SK-N-SH (cell line): ENCODE measurements around the gene SLC4A8. TPM values are rescaled to one million over a fixed set of nuclear protein-coding genes. Genes with fewer than 3 reads are reported as not detected.
A peak's percentile ranks its signal among the peaks of the same experiment; 100 is the strongest.

Experiments used
- CTCF ChIA-PET: fragments of 300-600, 350-600 bp; formaldehyde crosslinking; extraction: SDS; loops from one replicate; lab custom pipeline; 2021; lab: Yijun Ruan, JAX
- POLR2A ChIA-PET: fragments of 350-600 bp; sonication (Branson Sonifier 250); formaldehyde crosslinking; extraction: SDS; loops from one replicate; lab custom pipeline; 2020; ENCODE audit warnings: antibody characterized with exemption, inconsistent platforms; lab: Yijun Ruan, JAX
- DNase-seq: peaks from one replicate; pipeline ENCODE4 v3.0.0; 2012
- H2AFZ ChIP-seq: fragments of 200-600 bp; sonication (generic); 2 replicates; pipeline ENCODE4 v1.8.1; 2016; ENCODE audit warnings: antibody characterized with exemption, mild to moderate bottlenecking, low read depth
- H3F3A ChIP-seq: fragments of 200-600 bp; sonication (generic); replicated peaks from 2 replicates; pipeline ENCODE3; 2016; ENCODE audit warnings: antibody characterized with exemption, mild to moderate bottlenecking; ENCODE audit not compliant: insufficient read depth
- H3K27ac ChIP-seq, 2 experiments: fragments of 200-500 bp in 1 of 2; fragments of 200-600 bp in 1 of 2; sonication (Bioruptor generic) in 1 of 2; sonication (generic), shearing (Covaris generic) in 1 of 2; 2 replicates each; pipeline versions ENCODE4 v1.5.1 to v1.6.1; 2014 to 2016; ENCODE audit warnings: low read depth in 2 of 2, inconsistent platforms in 1 of 2, low read length in 1 of 2, mild to moderate bottlenecking in 1 of 2, mixed read lengths in 1 of 2
- H3K27me3 ChIP-seq: fragments of 200-600 bp; sonication (generic), shearing (Covaris generic); 2 replicates; pipeline ENCODE4 v1.6.1; 2016; ENCODE audit warnings: mixed run types; ENCODE audit not compliant: insufficient read depth
- H3K36me3 ChIP-seq, 2 experiments: fragments of 200-500 bp in 1 of 2; fragments of 200-600 bp in 1 of 2; sonication (Bioruptor generic) in 1 of 2; sonication (generic) in 1 of 2; replicated peaks in 1 of 2; 2 replicates each; pipeline versions ENCODE3 to v1.5.1; 2014 to 2016; ENCODE audit warnings: low read length in 1 of 2, mild to moderate bottlenecking in 1 of 2; ENCODE audit not compliant: insufficient read depth in 2 of 2, control insufficient read depth in 1 of 2
- H3K4me1 ChIP-seq, 2 experiments: fragments of 200-500 bp in 1 of 2; fragments of 200-600 bp in 1 of 2; sonication (Bioruptor generic) in 1 of 2; sonication (generic), shearing (Covaris generic) in 1 of 2; 2 replicates each; pipeline versions ENCODE4 v1.5.1 to v1.6.1; 2014 to 2016; ENCODE audit warnings: low read depth in 1 of 2, low read length in 1 of 2, mixed run types in 1 of 2; ENCODE audit not compliant: insufficient read depth in 2 of 2, control insufficient read depth in 1 of 2
- H3K4me2 ChIP-seq: fragments of 200-600 bp; sonication (generic), shearing (Covaris generic); 2 replicates; pipeline ENCODE4 v1.6.1; 2017; ENCODE audit warnings: mixed run types
- H3K4me3 ChIP-seq, 2 experiments: fragments of 200-500 bp in 1 of 2; fragments of 200-600 bp in 1 of 2; sonication (Bioruptor generic) in 1 of 2; sonication (generic), shearing (Covaris generic) in 1 of 2; 2 replicates each; pipeline versions ENCODE4 v1.5.1 to v1.8.1; 2014 to 2016; ENCODE audit warnings: low read depth in 2 of 2, inconsistent platforms in 1 of 2, low read length in 1 of 2, mild to moderate bottlenecking in 1 of 2, mixed read lengths in 1 of 2, moderate library complexity in 1 of 2
- H3K79me2 ChIP-seq: fragments of 200-600 bp; sonication (generic); 2 replicates; pipeline ENCODE4 v1.8.1; 2017; ENCODE audit warnings: mild to moderate bottlenecking; ENCODE audit not compliant: insufficient read depth
- H3K9ac ChIP-seq: fragments of 200-600 bp; sonication (generic); 2 replicates; pipeline ENCODE4 v1.6.1; 2017; ENCODE audit warnings: mixed run types
- H3K9me2 ChIP-seq: fragments of 200-600 bp; sonication (generic); 2 replicates; pipeline ENCODE4 v1.6.1; 2017; ENCODE audit warnings: mixed run types
- H3K9me3 ChIP-seq: fragments of 200-600 bp; sonication (generic); 2 replicates; pipeline ENCODE4 v1.6.1; 2017; ENCODE audit warnings: mixed run types, mild to moderate bottlenecking, moderate library complexity
- H4K20me1 ChIP-seq: fragments of 200-600 bp; sonication (generic); 2 replicates; pipeline ENCODE4 v1.6.1; 2017; ENCODE audit warnings: mild to moderate bottlenecking, mixed run types; ENCODE audit not compliant: insufficient read depth
- EP300 ChIP-seq, 2 experiments: IDR thresholded peaks; 2 replicates each; pipeline versions ENCODE4 v1.4.0 to v1.6.1; 2012; ENCODE audit warnings: borderline replicate concordance in 1 of 2, low read depth in 1 of 2, low read length in 1 of 2
- EZH2phosphoT487 ChIP-seq: fragments of 200-600 bp; sonication (generic); IDR thresholded peaks from 2 replicates; pipeline ENCODE4 v1.6.1; 2017; ENCODE audit warnings: low read depth, mixed run types, mild to moderate bottlenecking, antibody characterized with exemption, moderate library complexity, borderline replicate concordance
- FOXM1 ChIP-seq: IDR thresholded peaks from 2 replicates; pipeline ENCODE4 v1.4.0; 2012; ENCODE audit warnings: low read depth, mild to moderate bottlenecking
- GABPA ChIP-seq: IDR thresholded peaks from 2 replicates; pipeline ENCODE4 v1.4.0; 2012; ENCODE audit warnings: low read depth, mild to moderate bottlenecking
- RCOR1 ChIP-seq: fragments of 150-350 bp; IDR thresholded peaks from 2 replicates; pipeline ENCODE4 v1.6.1; 2017; ENCODE audit warnings: antibody characterized with exemption, low read length
- RFX5 ChIP-seq: IDR thresholded peaks from 2 replicates; pipeline ENCODE4 v1.6.1; 2012; ENCODE audit warnings: mild to moderate bottlenecking, improper control_type of control experiment, low read length
- RXRA ChIP-seq: IDR thresholded peaks from 2 replicates; pipeline ENCODE4 v1.4.0; 2012; ENCODE audit warnings: low read depth, mild to moderate bottlenecking, borderline replicate concordance
- YY1 ChIP-seq: IDR thresholded peaks from 2 replicates; pipeline ENCODE4 v1.4.0; 2012; ENCODE audit warnings: low read depth, mild to moderate bottlenecking
- ZBTB33 ChIP-seq: IDR thresholded peaks from 2 replicates; pipeline ENCODE4 v1.4.0; 2012; ENCODE audit warnings: low read depth, borderline replicate concordance
- WGBS: methylation state at CpG from one replicate; pipeline ENCODE4 v1.1.6; 2017; ENCODE audit warnings: low lambda C conversion rate; 5-methylcytosine and 5-hydroxymethylcytosine counted together
- polyA plus RNA-seq, 3 experiments: library from polyadenylated mRNA; depleted of rRNA; stranded (reverse); fragments of >200 nt; gene quantifications; 2 replicates each; pipeline ENCODE4 v1.2.3, GENCODE V29; 2012
- TF ChIP-seq, protein P1 (sequence below): IDR thresholded peaks from 2 replicates; pipeline ENCODE4; 2012
- TF ChIP-seq, protein P2 (sequence below): fragments of 150-350 bp; IDR thresholded peaks from 2 replicates; pipeline ENCODE4 v1.6.1; 2017; ENCODE audit warnings: antibody characterized with exemption, low read length, low read depth, borderline replicate concordance
- TF ChIP-seq, protein P3 (sequence below): fragments of 200-600 bp; sonication (generic); IDR thresholded peaks from 2 replicates; pipeline ENCODE4 v1.6.1; 2017; ENCODE audit warnings: antibody characterized with exemption, mild to moderate bottlenecking, moderate library complexity
- TF ChIP-seq, protein P4 (sequence below): fragments of 150-350 bp; IDR thresholded peaks from 2 replicates; pipeline ENCODE4 v1.6.1; 2016; ENCODE audit warnings: mild to moderate bottlenecking, low read depth, low read length

SLC4A8 gene
- polyA plus RNA-seq, 1 of the 3 experiments (the other 2 are of a cell fraction): 5.2 TPM

GRCh38 chr12:51531284-51531977, 106.8 kb downstream of the SLC4A8 start:
- H3F3A ChIP-seq: peaks cover 4% of the 10 kb centered on the region
- H3K9me3 ChIP-seq: no peaks in the 10 kb centered on the region
- H3K9ac ChIP-seq: no peak overlapping the region
- H3K4me2 ChIP-seq: peak overlapping the region; percentile 42; the same call in 1 of the 2 replicates
- TF ChIP-seq ZBTB33 (no peak), YY1 (no peak), RFX5 (no peak), GABPA (no peak), RXRA (no peak), EZH2phosphoT487 (no peak), FOXM1 (no peak), EP300 (IDR thresholded peaks at IDR 0.05; ENCODE audit: borderline replicate concordance in 1 of 2, low read depth in 1 of 2, low read length in 1 of 2) (no peak), RCOR1 (no peak)
- TF ChIP-seq, protein P1, sequence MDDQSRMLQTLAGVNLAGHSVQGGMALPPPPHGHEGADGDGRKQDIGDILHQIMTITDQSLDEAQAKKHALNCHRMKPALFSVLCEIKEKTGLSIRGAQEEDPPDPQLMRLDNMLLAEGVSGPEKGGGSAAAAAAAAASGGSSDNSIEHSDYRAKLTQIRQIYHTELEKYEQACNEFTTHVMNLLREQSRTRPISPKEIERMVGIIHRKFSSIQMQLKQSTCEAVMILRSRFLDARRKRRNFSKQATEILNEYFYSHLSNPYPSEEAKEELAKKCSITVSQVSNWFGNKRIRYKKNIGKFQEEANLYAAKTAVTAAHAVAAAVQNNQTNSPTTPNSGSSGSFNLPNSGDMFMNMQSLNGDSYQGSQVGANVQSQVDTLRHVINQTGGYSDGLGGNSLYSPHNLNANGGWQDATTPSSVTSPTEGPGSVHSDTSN: no peak
- TF ChIP-seq, protein P2, sequence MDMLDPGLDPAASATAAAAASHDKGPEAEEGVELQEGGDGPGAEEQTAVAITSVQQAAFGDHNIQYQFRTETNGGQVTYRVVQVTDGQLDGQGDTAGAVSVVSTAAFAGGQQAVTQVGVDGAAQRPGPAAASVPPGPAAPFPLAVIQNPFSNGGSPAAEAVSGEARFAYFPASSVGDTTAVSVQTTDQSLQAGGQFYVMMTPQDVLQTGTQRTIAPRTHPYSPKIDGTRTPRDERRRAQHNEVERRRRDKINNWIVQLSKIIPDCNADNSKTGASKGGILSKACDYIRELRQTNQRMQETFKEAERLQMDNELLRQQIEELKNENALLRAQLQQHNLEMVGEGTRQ: no peak
- TF ChIP-seq, protein P3, sequence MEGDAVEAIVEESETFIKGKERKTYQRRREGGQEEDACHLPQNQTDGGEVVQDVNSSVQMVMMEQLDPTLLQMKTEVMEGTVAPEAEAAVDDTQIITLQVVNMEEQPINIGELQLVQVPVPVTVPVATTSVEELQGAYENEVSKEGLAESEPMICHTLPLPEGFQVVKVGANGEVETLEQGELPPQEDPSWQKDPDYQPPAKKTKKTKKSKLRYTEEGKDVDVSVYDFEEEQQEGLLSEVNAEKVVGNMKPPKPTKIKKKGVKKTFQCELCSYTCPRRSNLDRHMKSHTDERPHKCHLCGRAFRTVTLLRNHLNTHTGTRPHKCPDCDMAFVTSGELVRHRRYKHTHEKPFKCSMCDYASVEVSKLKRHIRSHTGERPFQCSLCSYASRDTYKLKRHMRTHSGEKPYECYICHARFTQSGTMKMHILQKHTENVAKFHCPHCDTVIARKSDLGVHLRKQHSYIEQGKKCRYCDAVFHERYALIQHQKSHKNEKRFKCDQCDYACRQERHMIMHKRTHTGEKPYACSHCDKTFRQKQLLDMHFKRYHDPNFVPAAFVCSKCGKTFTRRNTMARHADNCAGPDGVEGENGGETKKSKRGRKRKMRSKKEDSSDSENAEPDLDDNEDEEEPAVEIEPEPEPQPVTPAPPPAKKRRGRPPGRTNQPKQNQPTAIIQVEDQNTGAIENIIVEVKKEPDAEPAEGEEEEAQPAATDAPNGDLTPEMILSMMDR: no peak
- TF ChIP-seq, protein P4, sequence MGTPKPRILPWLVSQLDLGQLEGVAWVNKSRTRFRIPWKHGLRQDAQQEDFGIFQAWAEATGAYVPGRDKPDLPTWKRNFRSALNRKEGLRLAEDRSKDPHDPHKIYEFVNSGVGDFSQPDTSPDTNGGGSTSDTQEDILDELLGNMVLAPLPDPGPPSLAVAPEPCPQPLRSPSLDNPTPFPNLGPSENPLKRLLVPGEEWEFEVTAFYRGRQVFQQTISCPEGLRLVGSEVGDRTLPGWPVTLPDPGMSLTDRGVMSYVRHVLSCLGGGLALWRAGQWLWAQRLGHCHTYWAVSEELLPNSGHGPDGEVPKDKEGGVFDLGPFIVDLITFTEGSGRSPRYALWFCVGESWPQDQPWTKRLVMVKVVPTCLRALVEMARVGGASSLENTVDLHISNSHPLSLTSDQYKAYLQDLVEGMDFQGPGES: no peak
- TF ChIP-seq, all 33 proteins: peak for 0
- DNase-seq: no peak
- no peaks in the 10 kb centered on the region for H3K27me3 ChIP-seq
- no peak overlapping the region for H3K27ac ChIP-seq
- no peaks in the 10 kb centered on the region for H4K20me1 ChIP-seq
- POLR2A ChIA-PET: no interaction called here
- no peak overlapping the region for H3K4me3 ChIP-seq
- 59% methylated on average over 10 of the region's 11 CpGs for WGBS
- no peaks in the 10 kb centered on the region for H3K9me2 ChIP-seq
- H3K36me3 ChIP-seq: no peaks in the 10 kb centered on the region
- H2AFZ ChIP-seq: peak overlapping the region; percentile 77; the same call in 1 of the 2 replicates
- H3K79me2 ChIP-seq: no peaks in the 10 kb centered on the region
- CTCF ChIA-PET: interaction anchor here (0.7 to 22.6 kb wide), 43 partner anchors 9 to 461 kb away, joined by 3 to 418 read pairs (median 3); partner anchors contain the start of genes SCN8A and SLC4A8
- peaks cover 6 to 27% of the 10 kb centered on the region in 2 experiments; a peak in 2 of 4 replicates for H3K4me1 ChIP-seq
